ENCODE data around the gene AGO4.

The AGO4 gene

GRCh38 chr1:35845766-35846165 is 38.0 kb downstream of the AGO4 start:
- no peak overlapping the region for H3K9ac ChIP-seq (ENCODE audit: low read depth in 1 of 2, low read length in 2 of 2)
- H3K4me3 ChIP-seq (ENCODE audit: low read depth in 1 of 2, low read length in 2 of 2), result no peak overlapping the region
- no peaks in the 10 kb centered on the region for H3K4me1 ChIP-seq (ENCODE audit: control insufficient read depth in 1 of 2, insufficient read depth in 2 of 2, low read length in 2 of 2)
- H3K27me3 ChIP-seq (ENCODE audit: control insufficient read depth in 1 of 2, insufficient read depth in 2 of 2, low read length in 2 of 2), result no peaks in the 10 kb centered on the region
- H3K9me3 ChIP-seq (ENCODE audit: control insufficient read depth in 1 of 2, low read length in 2 of 2), result no peaks in the 10 kb centered on the region
- peaks cover 11 to 37% of the 10 kb centered on the region in 2 donors for H3K36me3 ChIP-seq (ENCODE audit: control insufficient read depth in 1 of 2, insufficient read depth in 2 of 2, low read length in 2 of 2)
- H3K27ac ChIP-seq (ENCODE audit: low read depth, low read length), result no peak overlapping the region

DNA sequence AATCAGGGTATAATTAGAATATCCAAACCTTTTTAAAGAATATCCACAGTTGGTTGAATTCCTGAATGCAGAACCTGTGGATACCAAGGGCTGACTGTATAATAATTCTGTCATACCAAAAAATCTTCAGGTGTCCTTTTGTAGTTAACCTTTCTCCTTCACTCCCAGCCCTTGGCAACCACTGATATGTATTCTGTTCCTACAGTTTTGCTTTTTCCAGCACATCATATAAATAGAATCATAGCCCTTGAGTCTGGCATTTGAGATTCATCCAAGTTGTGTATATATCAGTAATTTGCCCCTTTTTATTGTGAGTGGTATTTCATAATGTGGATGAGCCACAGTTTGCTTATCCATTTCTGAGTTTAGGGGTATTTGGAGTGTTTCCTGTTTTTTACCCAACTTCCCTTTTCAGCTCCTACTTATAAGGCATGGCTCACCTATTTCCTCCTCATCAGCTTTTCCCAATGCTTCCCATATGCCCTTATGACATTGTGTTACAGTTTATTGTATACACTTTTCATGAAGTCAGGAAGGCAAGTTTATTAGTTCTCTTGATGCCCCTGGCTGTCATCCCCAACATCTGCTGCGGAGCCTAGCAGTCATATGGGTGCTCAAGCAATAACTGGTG is 40.2 kb downstream of the AGO4 start:
- Histone ChIP-seq H3K36me3 (ENCODE audit: control insufficient read depth in 1 of 2, insufficient read depth in 2 of 2, low read length in 2 of 2) (peaks cover 10 to 24% of the 10 kb centered on the region in 2 donors), H3K27ac (ENCODE audit: low read depth, low read length) (no peak overlapping the region), H3K27me3 (ENCODE audit: control insufficient read depth in 1 of 2, insufficient read depth in 2 of 2, low read length in 2 of 2) (no peaks in the 10 kb centered on the region), H3K4me1 (ENCODE audit: control insufficient read depth in 1 of 2, insufficient read depth in 2 of 2, low read length in 2 of 2) (no peaks in the 10 kb centered on the region), H3K4me3 (ENCODE audit: low read depth in 1 of 2, low read length in 2 of 2) (no peak overlapping the region), H3K9me3 (ENCODE audit: control insufficient read depth in 1 of 2, low read length in 2 of 2) (no peaks in the 10 kb centered on the region), H3K9ac (ENCODE audit: low read depth in 1 of 2, low read length in 2 of 2) (no peak overlapping the region)

- Histone ChIP-seq H3K9ac (ENCODE audit: low read depth in 1 of 2, low read length in 2 of 2) (no peak overlapping the region), H3K4me3 (ENCODE audit: low read depth in 1 of 2, low read length in 2 of 2) (no peak overlapping the region), H3K9me3 (ENCODE audit: control insufficient read depth in 1 of 2, low read length in 2 of 2) (no peaks in the 10 kb centered on the region), H3K27ac (ENCODE audit: low read depth, low read length) (no peak overlapping the region), H3K27me3 (ENCODE audit: control insufficient read depth in 1 of 2, insufficient read depth in 2 of 2, low read length in 2 of 2) (no peaks in the 10 kb centered on the region), H3K36me3 (ENCODE audit: control insufficient read depth in 1 of 2, insufficient read depth in 2 of 2, low read length in 2 of 2) (peaks cover 13 to 27% of the 10 kb centered on the region in 2 donors), H3K4me1 (ENCODE audit: control insufficient read depth in 1 of 2, insufficient read depth in 2 of 2, low read length in 2 of 2) (no peaks in the 10 kb centered on the region)
These were observed 42.2 kb downstream of the AGO4 start for GRCh38 chr1:35850051-35850450.

DNA sequence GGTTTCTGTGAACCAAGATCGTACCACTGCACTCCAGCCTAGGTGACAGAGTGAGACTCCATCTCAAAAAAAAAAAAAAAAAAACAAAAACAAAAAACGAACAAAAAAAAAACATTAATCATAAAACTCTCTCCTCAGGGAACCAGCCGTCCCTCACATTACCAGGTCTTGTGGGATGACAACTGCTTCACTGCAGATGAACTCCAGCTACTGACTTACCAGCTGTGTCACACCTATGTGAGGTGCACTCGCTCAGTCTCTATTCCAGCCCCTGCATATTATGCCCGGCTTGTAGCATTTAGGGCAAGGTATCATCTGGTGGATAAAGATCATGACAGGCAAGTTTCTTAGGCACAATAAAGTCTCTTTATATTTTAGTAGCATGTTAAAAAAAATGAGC is 42.9 kb downstream of the AGO4 start:
- Histone ChIP-seq H3K9ac (ENCODE audit: low read depth in 1 of 2, low read length in 2 of 2) (no peak overlapping the region), H3K27ac (ENCODE audit: low read depth, low read length) (no peak overlapping the region), H3K9me3 (ENCODE audit: control insufficient read depth in 1 of 2, low read length in 2 of 2) (no peaks in the 10 kb centered on the region), H3K4me3 (ENCODE audit: low read depth in 1 of 2, low read length in 2 of 2) (no peak overlapping the region), H3K27me3 (ENCODE audit: control insufficient read depth in 1 of 2, insufficient read depth in 2 of 2, low read length in 2 of 2) (no peaks in the 10 kb centered on the region), H3K4me1 (ENCODE audit: control insufficient read depth in 1 of 2, insufficient read depth in 2 of 2, low read length in 2 of 2) (no peaks in the 10 kb centered on the region), H3K36me3 (ENCODE audit: control insufficient read depth in 1 of 2, insufficient read depth in 2 of 2, low read length in 2 of 2) (peaks cover 12 to 29% of the 10 kb centered on the region in 2 donors)

DNA sequence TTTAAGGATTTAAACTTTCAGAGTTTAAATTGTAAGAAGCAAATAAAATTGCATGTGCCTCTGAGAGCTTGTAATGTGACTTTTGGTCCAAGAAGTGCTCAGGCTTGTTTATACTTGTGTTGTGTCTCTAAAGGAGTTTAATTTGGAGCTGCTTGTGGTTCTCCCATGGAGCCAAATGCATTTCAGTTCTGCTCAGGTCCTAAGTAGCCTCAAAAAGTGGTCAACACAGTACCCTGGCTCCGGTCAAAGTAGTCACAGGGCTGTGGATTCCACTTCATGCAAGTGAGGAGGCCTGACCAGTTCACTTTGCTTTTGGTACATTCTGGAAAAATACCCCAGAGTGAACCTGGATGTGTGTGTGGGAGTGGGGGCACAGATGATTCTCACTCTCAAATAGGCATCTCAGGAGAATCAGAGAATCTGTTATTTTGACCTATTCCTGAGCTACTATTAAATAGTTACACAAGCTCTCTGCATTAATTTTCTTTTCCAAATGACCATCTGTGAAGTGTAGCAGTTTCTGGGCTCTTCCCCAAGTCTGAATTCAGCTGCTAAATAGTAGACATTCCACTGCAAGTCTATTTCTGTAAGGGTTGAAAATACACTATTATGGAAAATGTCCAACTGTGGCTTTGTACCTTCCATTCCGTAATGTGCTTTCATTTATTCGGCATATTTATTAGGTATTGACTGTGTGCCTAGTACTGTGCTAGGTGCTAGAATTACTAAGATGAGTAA is 43.5 kb downstream of the AGO4 start:
- no peaks in the 10 kb centered on the region for H3K27me3 ChIP-seq (ENCODE audit: control insufficient read depth in 1 of 2, insufficient read depth in 2 of 2, low read length in 2 of 2)
- H3K9me3 ChIP-seq (ENCODE audit: control insufficient read depth in 1 of 2, low read length in 2 of 2), result no peaks in the 10 kb centered on the region
- H3K4me3 ChIP-seq (ENCODE audit: low read depth in 1 of 2, low read length in 2 of 2), result no peak overlapping the region
- H3K9ac ChIP-seq (ENCODE audit: low read depth in 1 of 2, low read length in 2 of 2), result no peak overlapping the region
- no peaks in the 10 kb centered on the region for H3K4me1 ChIP-seq (ENCODE audit: control insufficient read depth in 1 of 2, insufficient read depth in 2 of 2, low read length in 2 of 2)
- no peak overlapping the region for H3K27ac ChIP-seq (ENCODE audit: low read depth, low read length)
- peaks cover 14 to 30% of the 10 kb centered on the region in 2 donors for H3K36me3 ChIP-seq (ENCODE audit: control insufficient read depth in 1 of 2, insufficient read depth in 2 of 2, low read length in 2 of 2)

DNA sequence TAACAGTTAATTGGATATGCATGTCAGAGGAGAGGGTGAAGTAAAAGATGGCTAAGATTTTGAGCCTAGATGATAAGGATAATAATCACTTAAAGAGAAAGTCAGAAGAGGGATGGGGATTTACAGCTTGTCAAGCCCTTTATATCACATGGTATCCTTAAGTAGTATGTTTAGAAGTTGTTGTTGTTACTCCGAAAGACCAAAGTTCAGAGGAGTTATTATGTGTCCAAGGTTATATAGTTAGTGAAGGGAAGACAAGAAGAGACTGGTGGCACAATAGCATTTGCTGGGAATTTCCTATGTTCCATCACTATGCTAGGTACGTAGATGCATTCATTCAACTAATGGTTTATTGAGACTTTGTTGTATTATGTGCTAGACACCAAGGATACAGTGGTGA is 44.4 kb downstream of the AGO4 start:
- Histone ChIP-seq H3K27ac (ENCODE audit: low read depth, low read length) (no peak overlapping the region), H3K36me3 (ENCODE audit: control insufficient read depth in 1 of 2, insufficient read depth in 2 of 2, low read length in 2 of 2) (peaks cover 14 to 30% of the 10 kb centered on the region in 2 donors), H3K4me1 (ENCODE audit: control insufficient read depth in 1 of 2, insufficient read depth in 2 of 2, low read length in 2 of 2) (peaks cover 4 to 5% of the 10 kb centered on the region in 2 donors), H3K4me3 (ENCODE audit: low read depth in 1 of 2, low read length in 2 of 2) (no peak overlapping the region), H3K27me3 (ENCODE audit: control insufficient read depth in 1 of 2, insufficient read depth in 2 of 2, low read length in 2 of 2) (no peaks in the 10 kb centered on the region), H3K9me3 (ENCODE audit: control insufficient read depth in 1 of 2, low read length in 2 of 2) (no peaks in the 10 kb centered on the region), H3K9ac (ENCODE audit: low read depth in 1 of 2, low read length in 2 of 2) (no peak overlapping the region)

DNA sequence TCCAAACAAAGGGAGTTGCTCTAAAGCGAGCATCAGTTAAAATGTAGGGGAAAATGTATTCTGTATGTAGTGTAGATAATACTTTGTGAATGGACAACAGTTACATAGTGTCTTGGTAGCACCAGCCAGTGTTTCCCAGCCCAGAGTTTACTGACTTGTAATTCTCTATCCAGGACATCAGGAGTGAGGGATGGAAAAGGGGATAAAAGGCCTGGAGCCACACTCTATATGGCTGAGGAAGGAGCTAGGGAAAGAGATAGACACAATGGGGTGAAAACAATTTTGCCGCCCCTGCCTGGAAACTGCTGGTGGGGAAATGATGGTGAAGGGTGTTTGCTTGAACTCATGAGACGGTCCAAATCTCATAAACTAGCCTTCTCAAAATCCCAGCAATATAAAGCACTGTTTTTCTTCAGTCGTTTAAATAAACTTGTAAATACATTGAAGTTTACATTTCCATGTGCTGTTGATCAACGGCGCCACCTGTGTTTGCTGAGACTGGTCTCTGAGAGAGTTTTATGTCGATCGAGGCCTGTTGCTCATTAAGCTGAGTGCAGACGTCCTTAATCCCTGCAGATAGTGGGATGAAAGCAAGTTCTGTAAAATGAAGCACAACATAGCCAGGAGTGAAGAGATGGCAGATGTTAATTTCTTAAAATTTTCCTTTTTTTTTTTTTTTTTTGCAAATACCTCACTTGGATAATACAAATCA is 47.3 kb downstream of the AGO4 start:
- no peak overlapping the region for H3K4me3 ChIP-seq (ENCODE audit: low read depth in 1 of 2, low read length in 2 of 2)
- no peaks in the 10 kb centered on the region for H3K9me3 ChIP-seq (ENCODE audit: control insufficient read depth in 1 of 2, low read length in 2 of 2)
- peaks cover 4 to 7% of the 10 kb centered on the region in 2 donors for H3K4me1 ChIP-seq (ENCODE audit: control insufficient read depth in 1 of 2, insufficient read depth in 2 of 2, low read length in 2 of 2)
- H3K9ac ChIP-seq (ENCODE audit: low read depth in 1 of 2, low read length in 2 of 2), result no peak overlapping the region
- H3K27ac ChIP-seq (ENCODE audit: low read depth, low read length), result no peak overlapping the region
- peaks cover 12 to 28% of the 10 kb centered on the region in 2 donors for H3K36me3 ChIP-seq (ENCODE audit: control insufficient read depth in 1 of 2, insufficient read depth in 2 of 2, low read length in 2 of 2)
- H3K27me3 ChIP-seq (ENCODE audit: control insufficient read depth in 1 of 2, insufficient read depth in 2 of 2, low read length in 2 of 2), result no peaks in the 10 kb centered on the region

- H3K4me3 ChIP-seq (ENCODE audit: low read depth in 1 of 2, low read length in 2 of 2), result no peak overlapping the region
- peaks cover 4 to 7% of the 10 kb centered on the region in 2 donors for H3K4me1 ChIP-seq (ENCODE audit: control insufficient read depth in 1 of 2, insufficient read depth in 2 of 2, low read length in 2 of 2)
- no peaks in the 10 kb centered on the region for H3K27me3 ChIP-seq (ENCODE audit: control insufficient read depth in 1 of 2, insufficient read depth in 2 of 2, low read length in 2 of 2)
- H3K9ac ChIP-seq (ENCODE audit: low read depth in 1 of 2, low read length in 2 of 2), result no peak overlapping the region
- peaks cover 9 to 18% of the 10 kb centered on the region in 2 donors for H3K36me3 ChIP-seq (ENCODE audit: control insufficient read depth in 1 of 2, insufficient read depth in 2 of 2, low read length in 2 of 2)
- H3K27ac ChIP-seq (ENCODE audit: low read depth, low read length), result no peak overlapping the region
- no peaks in the 10 kb centered on the region for H3K9me3 ChIP-seq (ENCODE audit: control insufficient read depth in 1 of 2, low read length in 2 of 2)
These were observed 49.1 kb downstream of the AGO4 start for GRCh38 chr1:35856964-35857363.

DNA sequence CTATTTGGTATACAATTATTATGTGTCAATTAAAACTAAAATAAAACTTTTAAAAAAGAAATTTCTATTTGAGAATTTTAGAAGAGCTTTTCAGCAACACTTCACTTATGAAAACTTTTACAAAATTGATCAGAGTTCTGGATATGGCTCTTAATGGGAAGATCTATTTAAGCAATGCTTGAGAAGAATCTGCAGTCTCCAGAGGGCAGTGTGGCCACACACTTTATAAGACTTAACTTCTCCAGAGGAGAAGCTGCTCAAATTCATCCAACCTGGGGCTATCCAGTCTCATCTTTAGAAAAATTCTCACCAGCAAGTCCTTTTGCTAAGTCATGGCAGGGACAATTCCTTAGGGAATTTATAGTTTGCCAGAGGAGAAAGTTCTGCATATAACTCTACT is 50.0 kb downstream of the AGO4 start:
- Histone ChIP-seq H3K36me3 (ENCODE audit: control insufficient read depth in 1 of 2, insufficient read depth in 2 of 2, low read length in 2 of 2) (peaks cover 9 to 18% of the 10 kb centered on the region in 2 donors), H3K27ac (ENCODE audit: low read depth, low read length) (no peak overlapping the region), H3K4me1 (ENCODE audit: control insufficient read depth in 1 of 2, insufficient read depth in 2 of 2, low read length in 2 of 2) (peaks cover 4 to 7% of the 10 kb centered on the region in 2 donors), H3K9me3 (ENCODE audit: control insufficient read depth in 1 of 2, low read length in 2 of 2) (no peaks in the 10 kb centered on the region), H3K9ac (ENCODE audit: low read depth in 1 of 2, low read length in 2 of 2) (no peak overlapping the region), H3K27me3 (ENCODE audit: control insufficient read depth in 1 of 2, insufficient read depth in 2 of 2, low read length in 2 of 2) (no peaks in the 10 kb centered on the region), H3K4me3 (ENCODE audit: low read depth in 1 of 2, low read length in 2 of 2) (no peak overlapping the region)

DNA sequence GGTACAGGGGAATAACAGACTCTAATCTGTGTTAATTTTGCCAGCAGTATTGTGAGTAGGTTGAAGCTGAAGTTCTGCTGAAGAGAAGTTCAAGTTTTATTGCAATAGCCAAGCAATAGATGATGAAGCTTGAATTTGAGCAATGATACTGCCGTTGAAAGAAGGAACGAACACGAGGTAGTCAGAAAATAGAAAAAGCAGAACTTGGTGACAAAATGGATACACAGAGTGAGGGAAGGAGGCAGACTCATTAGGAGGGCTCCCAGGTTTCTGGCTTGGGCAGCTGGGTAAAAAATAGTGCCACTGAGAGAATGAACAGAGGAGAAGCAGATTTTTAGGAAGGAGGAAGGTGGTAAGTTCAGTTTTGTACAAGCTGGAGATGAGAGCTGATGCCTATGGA is 52.9 kb downstream of the AGO4 start:
- no peaks in the 10 kb centered on the region for H3K27me3 ChIP-seq (ENCODE audit: control insufficient read depth in 1 of 2, insufficient read depth in 2 of 2, low read length in 2 of 2)
- no peaks in the 10 kb centered on the region for H3K9me3 ChIP-seq (ENCODE audit: control insufficient read depth in 1 of 2, low read length in 2 of 2)
- H3K4me3 ChIP-seq (ENCODE audit: low read depth in 1 of 2, low read length in 2 of 2), result no peak overlapping the region
- peaks cover 5% of the 10 kb centered on the region in 2 donors for H3K36me3 ChIP-seq (ENCODE audit: control insufficient read depth in 1 of 2, insufficient read depth in 2 of 2, low read length in 2 of 2)
- peaks cover 4 to 7% of the 10 kb centered on the region in 2 donors for H3K4me1 ChIP-seq (ENCODE audit: control insufficient read depth in 1 of 2, insufficient read depth in 2 of 2, low read length in 2 of 2)
- no peak overlapping the region for H3K27ac ChIP-seq (ENCODE audit: low read depth, low read length)
- no peak overlapping the region for H3K9ac ChIP-seq (ENCODE audit: low read depth in 1 of 2, low read length in 2 of 2)
